Left ventricle myocardium superior (tissue), 1 donor: Measurements from ENCODE around the gene IGF2BP2. TPM values are rescaled to one million over a fixed set of nuclear protein-coding genes. Genes with fewer than 3 reads are reported as not detected.

ENCODE experiments used
- ATAC-seq: fragments of 200-7000 bp; cut with Tn5 transposase; one replicate; pipeline ENCODE4 v1.9.1; 2020; ENCODE audit warnings: mild to moderate bottlenecking, moderate library complexity
- DNase-seq: peaks from one replicate; pipeline ENCODE4 v3.0.0-alpha.2; 2020
- intact Hi-C: fragments of 100-400 bp; cut with micrococcal nuclease; formaldehyde crosslinking; loops from one replicate; pipeline ENCODE4 v1.11.0; 2022
- total RNA-seq: library from RNA; stranded (reverse); fragmentation: NEBNext Ultra II Directional; extraction: Animal tissue kit (Norgen Biotek cat#: 25700); gene quantifications from one replicate; pipeline ENCODE4 v1.2.1, GENCODE V29; 2021
- donor health status: DM: no; HTN: yes; CAD: no; lungs with severe emphysema.

IGF2BP2 gene
- total RNA-seq, 1 donor from 2014 or later: 16.7 TPM

DNA sequence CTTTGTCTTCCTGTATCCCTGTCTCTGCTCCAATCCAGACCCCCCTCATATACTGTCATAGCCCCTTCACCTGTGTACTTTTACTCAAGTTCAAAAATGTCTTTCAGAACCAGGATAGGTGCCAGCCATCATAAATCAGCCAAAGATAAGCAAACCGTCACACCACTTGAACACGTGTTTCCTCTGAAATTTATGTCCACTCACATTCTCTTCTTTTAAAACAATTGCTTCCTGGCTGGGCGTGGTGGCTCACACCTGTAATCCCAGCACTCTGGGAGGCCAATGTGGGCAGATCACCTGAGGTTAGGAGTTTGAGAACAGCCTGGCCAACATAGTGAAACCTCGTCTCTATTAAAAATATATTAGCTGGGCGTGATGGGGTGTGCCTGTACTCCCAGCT lies 74.1 kb downstream of the IGF2BP2 start:
- DNase-seq: no peak
- intact Hi-C loops: no loop called here
- no peak for ATAC-seq

DNA sequence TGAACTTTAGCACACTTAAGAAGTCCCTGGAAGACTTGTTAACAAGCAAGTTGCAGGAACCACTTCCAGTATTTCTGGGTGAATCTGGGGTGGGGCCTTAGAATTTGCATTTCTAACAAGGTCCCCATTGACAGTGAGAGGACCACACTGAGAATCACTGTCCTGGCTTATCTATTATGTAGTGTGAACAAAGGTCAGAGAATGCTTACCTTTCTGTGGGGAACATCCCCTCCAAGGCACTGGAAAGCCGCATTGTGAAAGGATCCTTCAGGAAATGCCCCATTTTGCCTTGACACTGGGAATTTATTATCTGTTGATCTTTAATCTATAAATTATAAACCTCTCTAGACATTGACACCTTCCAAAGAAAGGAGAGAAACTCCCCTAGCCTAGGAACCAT lies 74.8 kb downstream of the IGF2BP2 start:
- DNase-seq (no peak), ATAC-seq (no peak)
- intact Hi-C loops: no loop called here

GRCh38 chr3:185746470-185746869 lies 78.4 kb downstream of the IGF2BP2 start:
- intact Hi-C loops: no loop called here
- DNase-seq (no peak), ATAC-seq (no peak)

- no peak for ATAC-seq
- intact Hi-C loops: no loop called here
- DNase-seq: no peak
Observed at GRCh38 chr3:185744997-185745843, 79.6 kb downstream of the IGF2BP2 start.

- DNase-seq (no peak), ATAC-seq (no peak)
- intact Hi-C loops: no loop called here
Observed at GRCh38 chr3:185741586-185741985, 83.3 kb downstream of the IGF2BP2 start.

DNA sequence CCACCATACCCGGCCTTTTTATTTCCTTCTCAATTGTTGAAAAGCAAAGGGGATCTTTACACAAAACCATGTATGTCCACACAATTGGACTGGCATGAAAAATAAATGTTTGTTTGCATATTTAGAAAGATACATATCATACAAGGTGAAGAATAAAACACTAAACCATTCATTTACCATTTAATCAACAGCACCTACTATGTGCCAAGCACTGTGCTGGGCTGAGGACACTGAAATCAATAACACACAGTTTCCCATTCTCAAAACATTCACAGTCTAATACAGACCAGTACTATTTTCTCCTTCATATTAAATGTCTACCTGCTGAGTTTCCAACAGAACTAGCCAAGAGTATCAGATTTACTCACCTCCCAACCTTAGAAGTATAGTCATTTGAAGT lies 84.7 kb downstream of the IGF2BP2 start:
- ATAC-seq: no peak
- DNase-seq: no peak
- intact Hi-C loops: no loop called here

GRCh38 chr3:185739264-185739701 lies 85.6 kb downstream of the IGF2BP2 start:
- DNase-seq (no peak), ATAC-seq (no peak)
- intact Hi-C loops: no loop called here

GRCh38 chr3:185737740-185738680 lies 86.8 kb downstream of the IGF2BP2 start:
- ATAC-seq (no peak), DNase-seq (no peak)
- intact Hi-C loops: no loop called here

- intact Hi-C loops: no loop called here
- ATAC-seq (no peak), DNase-seq (no peak)
Observed at GRCh38 chr3:185737020-185737419, 87.8 kb downstream of the IGF2BP2 start.

GRCh38 chr3:185734725-185735096 lies 90.1 kb downstream of the IGF2BP2 start:
- no peak for DNase-seq
- ATAC-seq: no peak
- intact Hi-C loops: no loop called here

DNA sequence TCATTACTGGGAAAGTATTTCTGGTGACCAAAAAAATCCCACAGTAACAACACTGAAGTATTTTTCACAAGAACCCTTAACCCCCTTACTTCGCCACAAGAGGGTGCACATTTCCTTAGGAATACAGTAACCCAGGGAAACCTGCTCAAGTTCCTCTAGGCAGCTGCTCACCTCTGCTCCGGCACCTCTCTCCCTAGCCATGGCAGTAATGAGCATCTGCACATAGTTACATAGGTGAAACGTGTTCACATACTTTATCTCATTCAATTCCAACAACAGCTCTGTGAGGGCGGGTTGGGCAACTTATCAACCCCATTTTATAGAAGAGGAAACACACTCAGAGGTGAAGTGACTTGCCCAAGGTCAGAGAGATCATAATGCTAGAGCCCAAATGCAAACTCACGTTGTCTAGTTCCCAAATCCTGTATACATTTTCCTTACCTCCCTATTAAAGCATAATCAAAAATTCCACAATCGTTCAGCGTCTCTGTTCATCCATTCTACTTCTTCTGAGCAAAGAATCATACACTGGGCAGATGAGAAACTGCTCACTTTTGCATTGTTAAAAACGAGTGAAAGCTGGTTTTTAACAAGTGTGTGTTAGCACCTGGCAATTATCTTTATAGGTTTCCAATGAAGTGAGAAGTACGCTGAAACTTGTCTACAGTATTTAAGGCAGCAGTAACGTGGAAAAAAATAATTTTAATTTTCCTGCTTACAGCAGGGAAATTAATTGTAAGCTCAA lies 90.7 kb downstream of the IGF2BP2 start:
- DNase-seq: no peak
- peak; percentile 84 for ATAC-seq
- intact Hi-C loops: no loop called here

DNA sequence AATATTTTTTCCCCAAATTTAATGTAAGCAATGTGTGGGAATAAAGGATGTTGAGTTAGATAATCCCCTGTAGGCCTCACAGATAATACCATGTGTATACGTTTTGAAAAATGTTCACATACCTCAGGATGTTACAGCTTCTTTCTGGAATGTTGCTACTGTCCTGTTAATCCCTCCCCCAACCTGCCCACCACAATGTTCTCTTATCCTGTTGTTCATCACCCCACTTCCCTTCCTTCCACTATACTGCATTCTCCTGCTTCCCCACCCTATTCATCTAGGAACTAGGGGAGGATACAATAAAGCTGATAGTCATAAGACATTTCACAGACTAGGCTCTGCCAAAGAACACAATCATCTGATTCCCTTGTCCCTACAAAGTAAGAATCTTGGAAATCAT lies 92.1 kb downstream of the IGF2BP2 start:
- DNase-seq (no peak), ATAC-seq (no peak)
- intact Hi-C loops: no loop called here

- DNase-seq (no peak), ATAC-seq (peak; percentile 50)
- intact Hi-C loops: no loop called here
Observed at GRCh38 chr3:185730550-185730949, 94.3 kb downstream of the IGF2BP2 start.

DNA sequence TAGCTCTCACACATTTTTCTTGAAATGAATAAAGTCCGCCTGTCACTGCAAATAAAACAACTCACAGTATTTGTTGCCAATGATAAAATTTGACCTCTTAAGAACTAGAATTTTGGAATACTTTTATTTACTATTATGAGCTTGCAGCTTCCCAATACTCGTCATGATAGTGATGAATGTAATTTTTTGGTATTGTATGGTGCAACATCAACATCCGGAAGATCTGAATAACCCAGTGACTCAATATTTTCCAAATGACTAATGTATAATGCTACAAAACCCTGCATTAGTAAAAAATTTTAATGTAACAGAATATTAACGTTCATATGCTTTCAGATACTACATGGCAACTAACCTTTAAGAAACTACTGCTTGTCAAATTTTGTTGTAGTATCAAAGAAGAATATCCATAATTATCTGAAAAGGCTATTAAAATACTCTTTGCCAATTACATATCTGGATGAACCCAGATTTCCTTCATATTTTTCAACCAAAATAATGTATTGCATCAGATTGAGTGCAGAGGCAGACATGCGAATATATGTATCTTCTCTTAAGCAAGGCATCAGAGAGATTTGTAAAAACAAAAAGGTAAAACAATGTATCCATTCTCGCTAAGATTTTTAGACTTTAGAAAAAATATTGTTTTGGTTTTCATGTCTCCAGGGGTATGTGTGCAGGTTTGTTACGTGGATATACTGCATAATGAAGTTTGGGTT lies 95.3 kb downstream of the IGF2BP2 start:
- intact Hi-C loops: no loop called here
- DNase-seq (no peak), ATAC-seq (no peak)

DNA sequence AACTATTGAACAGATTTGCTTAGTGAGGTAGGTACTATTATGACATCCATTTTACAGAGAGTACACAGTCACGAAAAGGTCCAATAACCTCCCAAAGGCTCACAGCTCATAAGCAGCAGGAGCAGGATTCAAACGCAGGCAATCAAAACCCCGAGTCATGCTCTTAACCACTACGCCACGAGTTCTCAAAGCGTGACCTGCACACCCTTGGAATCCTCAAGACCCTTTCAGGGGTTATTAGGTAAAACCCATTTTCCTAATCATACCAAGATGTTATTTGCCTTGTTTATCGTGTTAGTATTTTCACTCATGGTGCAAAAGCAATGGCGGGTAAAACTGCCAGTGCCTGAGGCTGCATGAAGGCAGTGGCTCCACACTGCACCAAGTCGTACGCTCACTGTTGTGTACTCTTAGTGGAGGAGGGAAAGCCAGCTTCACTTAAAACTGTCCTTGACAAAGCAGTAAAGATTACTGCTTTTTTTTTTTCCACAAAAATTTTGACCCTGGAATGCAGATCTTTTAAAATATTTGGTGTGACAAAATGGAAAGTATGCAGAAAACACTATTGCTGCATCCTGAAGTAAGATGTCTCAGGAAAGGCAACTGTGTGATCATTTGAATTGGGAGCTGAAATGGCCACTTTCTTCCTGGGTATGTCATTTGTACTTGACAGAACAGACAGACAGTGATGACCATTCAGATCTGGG lies 96.1 kb downstream of the IGF2BP2 start:
- no peak for DNase-seq
- ATAC-seq: no peak
- intact Hi-C loops: no loop called here

- DNase-seq (no peak), ATAC-seq (no peak)
- intact Hi-C loops: no loop called here
Observed at GRCh38 chr3:185727873-185728272, 97.0 kb downstream of the IGF2BP2 start.

- ATAC-seq (no peak), DNase-seq (no peak)
- intact Hi-C loops: no loop called here
Observed at GRCh38 chr3:185726254-185726967, 98.4 kb downstream of the IGF2BP2 start.

DNA sequence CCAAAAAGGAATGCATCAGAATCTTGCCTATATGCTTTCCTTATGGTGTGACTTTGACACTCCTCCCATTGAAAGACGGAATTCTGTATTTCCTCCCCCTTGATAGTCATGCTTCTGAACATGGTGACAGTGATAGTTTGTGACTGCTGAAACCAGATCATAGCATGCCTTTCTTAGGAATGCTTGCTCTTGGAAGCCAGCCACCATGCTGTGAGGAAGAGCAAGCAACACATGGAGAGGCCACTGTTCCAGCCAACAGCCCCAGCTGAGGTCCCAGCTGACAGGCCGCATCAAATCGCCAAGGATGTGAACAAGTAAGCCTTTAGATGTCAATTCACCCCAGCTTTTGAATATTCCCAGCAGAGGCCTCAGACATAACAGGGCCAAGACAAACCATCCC lies 100.1 kb downstream of the IGF2BP2 start:
- ATAC-seq (no peak), DNase-seq (no peak)
- intact Hi-C loops: no loop called here
